Fibroblast of pulmonary artery (primary cell): ENCODE measurements around the gene AQP9.

Source experiments
- DNase-seq: peaks from one replicate; pipeline ENCODE4 v3.0.0-alpha.2; 2010; ENCODE audit warnings: low read depth
- H3K4me3 ChIP-seq: replicated peaks from 2 replicates; pipeline ENCODE4 v1.5.1; 2011; ENCODE audit warnings: low read depth, mild to moderate bottlenecking, control low read depth, low read length, moderate library complexity
- CTCF ChIP-seq: IDR thresholded peaks from 2 replicates; pipeline ENCODE4 v1.5.1; 2011; ENCODE audit warnings: mild to moderate bottlenecking, control low read depth, low read length, inconsistent platforms; ENCODE audit errors: missing control alignments

The AQP9 gene

GRCh38 chr15:58119016-58119415, 19.2 kb upstream of the AQP9 start:
- TF ChIP-seq CTCF: no peak
- DNase-seq: no peak
- no peak overlapping the region for H3K4me3 ChIP-seq

GRCh38 chr15:58124585-58124984, 13.6 kb upstream of the AQP9 start:
- no peak overlapping the region for H3K4me3 ChIP-seq
- DNase-seq: no peak
- no peak for TF ChIP-seq CTCF

- H3K4me3 ChIP-seq: no peak overlapping the region
- TF ChIP-seq CTCF: no peak
- no peak for DNase-seq
Measured at GRCh38 chr15:58125333-58125732, 12.8 kb upstream of the AQP9 start.

- H3K4me3 ChIP-seq: no peak overlapping the region
- no peak for TF ChIP-seq CTCF
- no peak for DNase-seq
Measured at GRCh38 chr15:58134886-58135285, 3.3 kb upstream of the AQP9 start.

GRCh38 chr15:58135511-58136174, 2.5 kb upstream of the AQP9 start:
- TF ChIP-seq CTCF: no peak
- no peak overlapping the region for H3K4me3 ChIP-seq
- DNase-seq: peak; percentile 12

GRCh38 chr15:58136731-58137130, 1.4 kb upstream of the AQP9 start:
- H3K4me3 ChIP-seq: no peak overlapping the region
- no peak for DNase-seq
- no peak for TF ChIP-seq CTCF

GRCh38 chr15:58137686-58138085, 495 bp upstream of the AQP9 start:
- no peak overlapping the region for H3K4me3 ChIP-seq
- no peak for TF ChIP-seq CTCF
- DNase-seq: no peak
